ENCODE data around the gene NPTXR. TPM values are rescaled to one million over a fixed set of nuclear protein-coding genes. Genes with fewer than 3 reads are reported as not detected.

Gene NPTXR
- total and polyA plus RNA-seq, 10 donors = 0.24 to 11.5 (median 4.7) TPM

DNA sequence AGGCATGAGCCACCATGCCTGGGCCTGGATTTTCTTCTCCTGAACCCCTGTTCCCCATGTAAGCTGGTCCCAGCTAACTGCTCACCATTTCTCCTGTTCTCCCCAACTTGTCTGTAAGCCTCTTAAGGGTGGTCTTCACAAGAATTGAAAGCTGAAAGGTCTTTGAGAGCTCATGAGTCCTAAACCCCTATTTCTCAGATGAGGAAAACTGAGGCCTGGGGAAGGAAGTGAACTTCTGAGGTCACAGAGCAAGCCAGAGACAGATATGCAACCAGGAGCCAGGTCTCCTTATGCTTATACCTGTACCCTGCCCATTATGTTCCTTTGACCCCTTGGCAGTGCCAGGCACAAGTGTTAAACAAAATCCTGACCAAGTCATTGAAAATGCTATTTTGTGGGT is 16.3 kb downstream of the NPTXR start:
- TF ChIP-seq POLR2AphosphoS5 (IDR thresholded peaks at IDR 0.05) = no peak
- no peaks in the 10 kb centered on the region for H3K4me1 ChIP-seq
- H3K36me3 ChIP-seq = no peaks in the 10 kb centered on the region
- H3K27me3 ChIP-seq (replicated peaks in 1 of 7) = no peaks in the 10 kb centered on the region
- no peak overlapping the region for H3K27ac ChIP-seq
- intact Hi-C loops (cut with DNase I; ENCODE audit: low total_unique reads) = no loop called here
- no peak for DNase-seq
- H3K9me3 ChIP-seq = peaks cover 0 to 3% (median 0%) of the 10 kb centered on the region in 8 donors
- H3K4me3 ChIP-seq = no peak overlapping the region

DNA sequence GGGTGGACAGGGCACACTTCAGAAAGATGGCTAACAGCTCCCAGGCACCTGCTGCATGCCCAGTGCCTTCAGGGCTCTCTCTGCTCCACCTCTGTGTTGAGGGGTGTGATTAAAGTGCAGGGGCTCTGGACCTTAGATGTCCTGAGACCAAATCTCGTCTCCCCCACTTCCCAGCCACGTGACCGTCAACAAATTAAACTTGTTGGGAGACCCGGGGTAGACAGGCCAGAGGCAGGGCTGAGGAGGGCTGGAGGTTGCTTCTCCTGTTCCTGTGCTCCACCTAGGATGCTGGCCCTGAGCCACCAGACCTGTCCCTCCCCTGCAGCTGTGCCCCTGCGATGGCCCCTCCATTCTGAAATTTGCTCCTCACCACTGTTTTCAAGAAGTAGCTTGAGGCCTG is 17.0 kb downstream of the NPTXR start:
- H3K27me3 ChIP-seq (replicated peaks in 1 of 7) = no peaks in the 10 kb centered on the region
- no peak overlapping the region for H3K4me3 ChIP-seq
- H3K4me1 ChIP-seq = no peaks in the 10 kb centered on the region
- no peak for TF ChIP-seq POLR2AphosphoS5 (IDR thresholded peaks at IDR 0.05)
- TF ChIP-seq, protein P1, sequence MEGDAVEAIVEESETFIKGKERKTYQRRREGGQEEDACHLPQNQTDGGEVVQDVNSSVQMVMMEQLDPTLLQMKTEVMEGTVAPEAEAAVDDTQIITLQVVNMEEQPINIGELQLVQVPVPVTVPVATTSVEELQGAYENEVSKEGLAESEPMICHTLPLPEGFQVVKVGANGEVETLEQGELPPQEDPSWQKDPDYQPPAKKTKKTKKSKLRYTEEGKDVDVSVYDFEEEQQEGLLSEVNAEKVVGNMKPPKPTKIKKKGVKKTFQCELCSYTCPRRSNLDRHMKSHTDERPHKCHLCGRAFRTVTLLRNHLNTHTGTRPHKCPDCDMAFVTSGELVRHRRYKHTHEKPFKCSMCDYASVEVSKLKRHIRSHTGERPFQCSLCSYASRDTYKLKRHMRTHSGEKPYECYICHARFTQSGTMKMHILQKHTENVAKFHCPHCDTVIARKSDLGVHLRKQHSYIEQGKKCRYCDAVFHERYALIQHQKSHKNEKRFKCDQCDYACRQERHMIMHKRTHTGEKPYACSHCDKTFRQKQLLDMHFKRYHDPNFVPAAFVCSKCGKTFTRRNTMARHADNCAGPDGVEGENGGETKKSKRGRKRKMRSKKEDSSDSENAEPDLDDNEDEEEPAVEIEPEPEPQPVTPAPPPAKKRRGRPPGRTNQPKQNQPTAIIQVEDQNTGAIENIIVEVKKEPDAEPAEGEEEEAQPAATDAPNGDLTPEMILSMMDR (IDR thresholded peaks at IDR 0.05 in 8 of 11, conservative IDR thresholded peaks at IDR 0.05 in 3 of 11) = no peak
- TF ChIP-seq POLR2A (IDR thresholded peaks at IDR 0.05) = no peak
- WGBS, 5 donors = 68 to 84% (median 80%) methylated on average over 5 of the region's 5 CpGs
- H3K36me3 ChIP-seq = no peaks in the 10 kb centered on the region
- intact Hi-C loops (cut with DNase I; ENCODE audit: low total_unique reads) = no loop called here
- H3K27ac ChIP-seq = no peak overlapping the region
- H3K9me3 ChIP-seq = peaks cover 0 to 3% (median 0%) of the 10 kb centered on the region in 8 donors
- no peak for DNase-seq

DNA sequence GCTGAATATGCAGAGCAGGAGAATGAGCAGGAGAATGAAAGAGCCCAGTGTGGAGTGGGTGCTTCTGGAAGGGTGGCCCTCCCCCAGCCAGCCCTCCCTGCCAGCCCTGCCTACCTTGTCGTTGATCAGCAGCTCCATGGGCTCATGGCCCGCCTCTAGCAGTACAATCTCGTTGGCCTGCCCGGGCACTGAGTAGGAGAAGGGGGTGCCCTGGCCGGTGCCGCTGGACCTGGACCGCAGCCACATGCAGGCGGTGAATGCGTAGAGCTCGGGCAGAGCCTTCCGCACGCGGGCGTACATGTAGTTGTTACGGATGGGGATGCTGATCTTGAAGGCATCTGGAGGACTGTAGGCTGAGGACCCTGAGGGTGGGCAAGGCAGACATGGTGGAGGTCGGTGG is 17.4 kb downstream of the NPTXR start:
- DNase-seq = no peak
- intact Hi-C loops (cut with DNase I; ENCODE audit: low total_unique reads) = no loop called here
- H3K9me3 ChIP-seq = peaks cover 0 to 3% (median 0%) of the 10 kb centered on the region in 8 donors

DNA sequence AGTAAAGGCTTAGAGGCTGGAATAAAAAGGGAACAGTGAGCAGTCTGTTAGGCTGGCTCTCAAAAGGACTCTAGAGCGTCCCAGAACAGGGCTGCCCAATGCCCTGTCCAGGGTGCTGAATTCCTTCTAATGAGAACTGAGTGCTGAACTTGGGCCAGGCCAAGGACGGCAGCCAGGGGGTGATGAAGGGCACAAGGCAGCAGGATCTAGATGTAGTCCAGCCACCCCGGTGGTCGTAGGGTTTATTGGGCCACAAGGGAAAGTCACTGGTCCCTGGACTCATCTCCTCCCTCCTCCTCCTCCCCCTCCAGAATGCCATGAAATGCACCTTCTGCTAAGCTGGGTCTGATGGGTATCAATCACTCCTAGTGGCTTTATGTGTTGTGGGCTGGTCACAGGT is 19.2 kb downstream of the NPTXR start:
- Histone ChIP-seq H3K9me3 (peaks cover 0 to 3% (median 0%) of the 10 kb centered on the region in 8 donors), H3K36me3 (no peaks in the 10 kb centered on the region), H3K4me3 (no peak overlapping the region), H3K27ac (no peak overlapping the region), H3K27me3 (replicated peaks in 1 of 7) (no peaks in the 10 kb centered on the region), H3K4me1 (no peaks in the 10 kb centered on the region)
- 7 to 20% (median 10%) methylated on average over 3 to 4 of the region's 4 CpGs for WGBS, 5 donors
- TF ChIP-seq, protein P1 (IDR thresholded peaks at IDR 0.05 in 8 of 11, conservative IDR thresholded peaks at IDR 0.05 in 3 of 11) = peak in 1 of 11 experiments; percentile 41
- TF ChIP-seq POLR2A (IDR thresholded peaks at IDR 0.05) = no peak
- intact Hi-C loops (cut with DNase I; ENCODE audit: low total_unique reads) = no loop called here
- DNase-seq = no peak

More for the DNA sequence above, 17.4 kb downstream of the NPTXR start:
- 86 to 91% (median 89%) methylated on average over 13 to 16 of the region's 16 CpGs for WGBS, 5 donors
- no peaks in the 10 kb centered on the region for H3K27me3 ChIP-seq (replicated peaks in 1 of 7)
- no peak for TF ChIP-seq POLR2A (IDR thresholded peaks at IDR 0.05)
- TF ChIP-seq POLR2AphosphoS5 (IDR thresholded peaks at IDR 0.05) = no peak
- no peaks in the 10 kb centered on the region for H3K4me1 ChIP-seq
- H3K36me3 ChIP-seq = no peaks in the 10 kb centered on the region
- H3K4me3 ChIP-seq = no peak overlapping the region
- no peak overlapping the region for H3K27ac ChIP-seq

DNA sequence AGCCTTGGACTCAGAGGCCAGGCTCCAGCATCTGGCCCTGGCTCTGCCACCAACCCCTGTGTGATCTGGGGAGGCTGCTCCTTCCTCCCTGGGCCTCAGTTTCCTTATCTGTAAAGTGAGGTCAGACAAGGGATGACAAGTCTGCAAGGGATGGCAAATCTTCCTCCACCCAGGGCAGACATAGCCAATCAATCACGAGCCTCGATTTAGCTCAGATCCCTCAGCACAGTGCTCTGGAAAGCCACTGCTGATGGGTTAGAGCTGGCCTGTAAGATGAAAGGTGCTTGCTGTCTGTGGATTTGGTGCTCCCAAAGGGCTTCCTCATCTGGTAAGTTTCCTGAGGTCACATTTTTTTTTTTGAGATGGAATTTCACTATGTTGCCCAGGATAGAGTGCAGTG is 20.2 kb downstream of the NPTXR start:
- Histone ChIP-seq H3K36me3 (no peaks in the 10 kb centered on the region), H3K9me3 (peaks cover 0 to under 1% (median 0%) of the 10 kb centered on the region in 8 donors), H3K27me3 (replicated peaks in 1 of 7) (no peaks in the 10 kb centered on the region), H3K4me3 (no peak overlapping the region), H3K27ac (no peak overlapping the region), H3K4me1 (no peaks in the 10 kb centered on the region)
- DNase-seq = no peak
- WGBS, 5 donors = 74 to 91% (median 91%) methylated on average over 2 of the region's 2 CpGs
- intact Hi-C loops (cut with DNase I; ENCODE audit: low total_unique reads) = no loop called here
- TF ChIP-seq POLR2A (IDR thresholded peaks at IDR 0.05) = no peak
- TF ChIP-seq POLR2AphosphoS5 (IDR thresholded peaks at IDR 0.05) = no peak
- TF ChIP-seq, protein P1 (IDR thresholded peaks at IDR 0.05 in 8 of 11, conservative IDR thresholded peaks at IDR 0.05 in 3 of 11) = no peak

All from spleen (tissue), 11 donors.